HG02610 (cell line): ENCODE results near the gene RAI1.
A peak's percentile ranks its signal among the peaks of the same experiment; 100 is the strongest.

ENCODE experiments used
- ATAC-seq: cut with Tn5 transposase; IDR thresholded peaks from one replicate; pipeline ENCODE4 v1.9.1; 2021; ENCODE audit warnings: mild to moderate bottlenecking, moderate library complexity; ENCODE audit not compliant: unreplicated experiment

RAI1 gene

GRCh38 chr17:17729620-17730249, 48.5 kb downstream of the RAI1 start:
- ATAC-seq: peak; percentile 59

- no peak for ATAC-seq
Measured at GRCh38 chr17:17730250-17730935, 49.1 kb downstream of the RAI1 start.

GRCh38 chr17:17732444-17732843, 51.2 kb downstream of the RAI1 start:
- ATAC-seq: no peak

- ATAC-seq: no peak
Measured at GRCh38 chr17:17732892-17733670, 51.8 kb downstream of the RAI1 start.

GRCh38 chr17:17736205-17737183, 55.2 kb downstream of the RAI1 start:
- ATAC-seq: no peak

- no peak for ATAC-seq
Measured at GRCh38 chr17:17737961-17738894, 57.0 kb downstream of the RAI1 start.

GRCh38 chr17:17738901-17739300, 57.6 kb downstream of the RAI1 start:
- no peak for ATAC-seq

- no peak for ATAC-seq
Measured at GRCh38 chr17:17739388-17740066, 58.3 kb downstream of the RAI1 start.

- no peak for ATAC-seq
Measured at GRCh38 chr17:17740615-17741348, 59.5 kb downstream of the RAI1 start.

- ATAC-seq: no peak
Measured at GRCh38 chr17:17741349-17742023, 60.2 kb downstream of the RAI1 start.

- ATAC-seq: no peak
Measured at GRCh38 chr17:17742133-17742621, 60.9 kb downstream of the RAI1 start.

- no peak for ATAC-seq
Measured at GRCh38 chr17:17742688-17743390, 61.6 kb downstream of the RAI1 start.

- ATAC-seq: no peak
Measured at GRCh38 chr17:17743391-17744112, 62.3 kb downstream of the RAI1 start.

- no peak for ATAC-seq
Measured at GRCh38 chr17:17744116-17744515, 62.9 kb downstream of the RAI1 start.

GRCh38 chr17:17745476-17746455, 64.5 kb downstream of the RAI1 start:
- ATAC-seq: no peak
